Fibroblast of lung (primary cell): ENCODE measurements around the gene PDE1A.

Source experiments
- CTCF ChIP-seq, 2 donors: IDR thresholded peaks in 1 of 2; conservative IDR thresholded peaks in 1 of 2; 1 replicate in 1 of 2; 2 replicates in 1 of 2; pipeline ENCODE4 v1.5.1; 2011 to 2012; ENCODE audit warnings: low read length in 2 of 2, control low read depth in 1 of 2, inconsistent platforms in 1 of 2, low read depth in 1 of 2, mild to moderate bottlenecking in 1 of 2
- EZH2 ChIP-seq: IDR thresholded peaks from 2 replicates; pipeline ENCODE4 v1.5.1; 2012; ENCODE audit warnings: low read length, control low read depth, mild to moderate bottlenecking; ENCODE audit errors: missing control alignments

- TF ChIP-seq CTCF (conservative IDR thresholded peaks at IDR 0.05 in 1 of 2, IDR thresholded peaks at IDR 0.05 in 1 of 2; ENCODE audit: low read depth in 1 of 2, low read length in 2 of 2), result no peak
- TF ChIP-seq EZH2, result no peak
These were observed 158.9 kb downstream of the PDE1A start for GRCh38 chr2:182267971-182268370.
